Measurements from ENCODE around the gene LIMK1.
"Not testable (repeated sequence)": the region's sequence is repeated elsewhere in the genome, so short reads cannot be mapped to it uniquely, and the experiment has no call there.

Gene LIMK1

GRCh38 chr7:74083117-74083876 lies at the start of gene LIMK1:
Gene LIMK1 (plus strand): TSS chr7:74083804. CDS start chr7:74083991, 187 bp downstream.
- peak; percentile 78 for DNase-seq

GRCh38 chr7:74037609-74038008 lies 46.0 kb upstream of the LIMK1 start:
- DNase-seq: no peak

GRCh38 chr7:74038194-74038961 lies 45.2 kb upstream of the LIMK1 start:
- DNase-seq: no peak

- DNase-seq: no peak
Measured at GRCh38 chr7:74039337-74039736, 44.3 kb upstream of the LIMK1 start.

- DNase-seq: no peak
Measured at GRCh38 chr7:74040101-74040790, 43.4 kb upstream of the LIMK1 start.

GRCh38 chr7:74040791-74041520 lies 42.6 kb upstream of the LIMK1 start:
- no peak for DNase-seq

GRCh38 chr7:74042746-74043522 lies 40.7 kb upstream of the LIMK1 start:
- DNase-seq: no peak

GRCh38 chr7:74043523-74043951 lies 40.1 kb upstream of the LIMK1 start:
- DNase-seq: no peak

GRCh38 chr7:74044366-74045350 lies 38.9 kb upstream of the LIMK1 start:
- no peak for DNase-seq

- not testable (repeated sequence) for DNase-seq
Measured at GRCh38 chr7:74046581-74046980, 37.0 kb upstream of the LIMK1 start.

GRCh38 chr7:74047804-74048380 lies 35.7 kb upstream of the LIMK1 start:
- no peak for DNase-seq

- no peak for DNase-seq
Measured at GRCh38 chr7:74048999-74049599, 34.5 kb upstream of the LIMK1 start.

- DNase-seq: no peak
Measured at GRCh38 chr7:74049997-74050798, 33.4 kb upstream of the LIMK1 start.

GRCh38 chr7:74051193-74051592 lies 32.4 kb upstream of the LIMK1 start:
- DNase-seq: no peak

GRCh38 chr7:74051629-74052410 lies 31.8 kb upstream of the LIMK1 start:
- DNase-seq: peak; percentile 15

GRCh38 chr7:74052628-74053027 lies 31.0 kb upstream of the LIMK1 start:
- DNase-seq: no peak

- DNase-seq: no peak
Measured at GRCh38 chr7:74053589-74054186, 29.9 kb upstream of the LIMK1 start.

Measured in GDM1 (cell line).